ENCODE measurements around the gene NKAIN2.

The NKAIN2 gene

GRCh38 chr6:123806561-123806960, 2.9 kb downstream of the NKAIN2 start:
- in situ Hi-C loops (cut with MboI; ENCODE audit: low sequenced_read_pairs) = no loop called here

GRCh38 chr6:123808556-123808955, 4.9 kb downstream of the NKAIN2 start:
- in situ Hi-C loops (cut with MboI; ENCODE audit: low sequenced_read_pairs) = no loop called here

GRCh38 chr6:123810214-123810613, 6.5 kb downstream of the NKAIN2 start:
- in situ Hi-C loops (cut with MboI; ENCODE audit: low sequenced_read_pairs) = no loop called here

GRCh38 chr6:123810948-123811347, 7.3 kb downstream of the NKAIN2 start:
- in situ Hi-C loops (cut with MboI; ENCODE audit: low sequenced_read_pairs) = no loop called here

- in situ Hi-C loops (cut with MboI; ENCODE audit: low sequenced_read_pairs) = no loop called here
Measured at GRCh38 chr6:123811378-123811777, 7.7 kb downstream of the NKAIN2 start.

- in situ Hi-C loops (cut with MboI; ENCODE audit: low sequenced_read_pairs) = no loop called here
Measured at GRCh38 chr6:123812621-123813020, 9.0 kb downstream of the NKAIN2 start.

- in situ Hi-C loops (cut with MboI; ENCODE audit: low sequenced_read_pairs) = no loop called here
Measured at GRCh38 chr6:123821112-123821511, 17.4 kb downstream of the NKAIN2 start.

- in situ Hi-C loops (cut with MboI; ENCODE audit: low sequenced_read_pairs) = no loop called here
Measured at GRCh38 chr6:123829302-123829953, 25.8 kb downstream of the NKAIN2 start.

- in situ Hi-C loops (cut with MboI; ENCODE audit: low sequenced_read_pairs) = no loop called here
Measured at GRCh38 chr6:123830120-123830519, 26.5 kb downstream of the NKAIN2 start.

GRCh38 chr6:123838505-123839234, 35.0 kb downstream of the NKAIN2 start:
- in situ Hi-C loops (cut with MboI; ENCODE audit: low sequenced_read_pairs) = no loop called here

GRCh38 chr6:123841067-123841896, 37.6 kb downstream of the NKAIN2 start:
- in situ Hi-C loops (cut with MboI; ENCODE audit: low sequenced_read_pairs) = no loop called here

GRCh38 chr6:123844011-123844410, 40.3 kb downstream of the NKAIN2 start:
- in situ Hi-C loops (cut with MboI; ENCODE audit: low sequenced_read_pairs) = no loop called here

GRCh38 chr6:123848347-123848746, 44.7 kb downstream of the NKAIN2 start:
- in situ Hi-C loops (cut with MboI; ENCODE audit: low sequenced_read_pairs) = no loop called here

- in situ Hi-C loops (cut with MboI; ENCODE audit: low sequenced_read_pairs) = no loop called here
Measured at GRCh38 chr6:123849406-123849805, 45.7 kb downstream of the NKAIN2 start.

GRCh38 chr6:123850555-123850954, 46.9 kb downstream of the NKAIN2 start:
- in situ Hi-C loops (cut with MboI; ENCODE audit: low sequenced_read_pairs) = no loop called here

- in situ Hi-C loops (cut with MboI; ENCODE audit: low sequenced_read_pairs) = no loop called here
Measured at GRCh38 chr6:123854201-123854600, 50.5 kb downstream of the NKAIN2 start.

GRCh38 chr6:123855506-123855905, 51.8 kb downstream of the NKAIN2 start:
- in situ Hi-C loops (cut with MboI; ENCODE audit: low sequenced_read_pairs) = no loop called here

GRCh38 chr6:123859291-123859690, 55.6 kb downstream of the NKAIN2 start:
- in situ Hi-C loops (cut with MboI; ENCODE audit: low sequenced_read_pairs) = no loop called here

GRCh38 chr6:123869334-123869733, 65.7 kb downstream of the NKAIN2 start:
- in situ Hi-C loops (cut with MboI; ENCODE audit: low sequenced_read_pairs) = no loop called here

GRCh38 chr6:123873974-123874373, 70.3 kb downstream of the NKAIN2 start:
- in situ Hi-C loops (cut with MboI; ENCODE audit: low sequenced_read_pairs) = no loop called here

- in situ Hi-C loops (cut with MboI; ENCODE audit: low sequenced_read_pairs) = no loop called here
Measured at GRCh38 chr6:123875784-123876183, 72.1 kb downstream of the NKAIN2 start.

GRCh38 chr6:123879749-123880148, 76.1 kb downstream of the NKAIN2 start:
- in situ Hi-C loops (cut with MboI; ENCODE audit: low sequenced_read_pairs) = no loop called here
